SU-DHL-6 (cell line): Measurements from ENCODE around the gene RAC2.

ENCODE experiments used
- H2AFZ ChIP-seq: fragments of 200-600 bp; sonication (generic); 2 replicates; pipeline ENCODE4 v1.6.1; 2014; ENCODE audit warnings: low read depth, mild to moderate bottlenecking, moderate library complexity, mixed read lengths, antibody characterized with exemption, low read length; ENCODE audit not compliant: severe bottlenecking
- H3F3A ChIP-seq: fragments of 200-600 bp; shearing (Covaris generic); 2 replicates; pipeline ENCODE4 v1.6.0; 2016; ENCODE audit warnings: antibody characterized with exemption, mild to moderate bottlenecking; ENCODE audit not compliant: insufficient read depth
- H3K27ac ChIP-seq: fragments of 200-600 bp; sonication (generic); 2 replicates; pipeline ENCODE4 v1.5.1; 2016; ENCODE audit warnings: low read depth, mild to moderate bottlenecking, low read length, moderate library complexity, mixed read lengths
- H3K27me3 ChIP-seq: fragments of 200-600 bp; sonication (generic), shearing (Covaris generic); 2 replicates; pipeline ENCODE4 v1.6.0; 2014; ENCODE audit warnings: mild to moderate bottlenecking, low read length
- H3K36me3 ChIP-seq: fragments of 200-600 bp; sonication (generic); 2 replicates; pipeline ENCODE4 v1.6.1; 2014; ENCODE audit warnings: mild to moderate bottlenecking, low read length, mixed read lengths
- H3K4me2 ChIP-seq: fragments of 300-600, 200-600 bp; shearing (Covaris generic), sonication (generic); 2 replicates; pipeline ENCODE4 v1.6.0; 2014; ENCODE audit warnings: low read length, low read depth, mild to moderate bottlenecking; ENCODE audit not compliant: poor library complexity, severe bottlenecking
- H3K4me3 ChIP-seq: fragments of 200-600 bp; sonication (generic); 2 replicates; pipeline ENCODE4 v1.5.1; 2014; ENCODE audit warnings: antibody characterized with exemption, low read length, mild to moderate bottlenecking, mixed read lengths; ENCODE audit not compliant: insufficient read depth, poor library complexity, severe bottlenecking
- H3K79me2 ChIP-seq: fragments of 200-600 bp; sonication (generic); 2 replicates; pipeline ENCODE4 v1.6.1; 2014; ENCODE audit warnings: mild to moderate bottlenecking, low read length, moderate library complexity; ENCODE audit not compliant: insufficient read depth
- H3K9ac ChIP-seq: fragments of 200-600 bp; sonication (generic); 2 replicates; pipeline ENCODE4 v1.7.0; 2014; ENCODE audit warnings: mild to moderate bottlenecking, low read length
- H3K9me2 ChIP-seq: fragments of 200-600 bp; sonication (generic); replicated peaks from 2 replicates; pipeline ENCODE4 v1.6.1; 2014; ENCODE audit warnings: low read length; ENCODE audit not compliant: insufficient read depth
- H3K9me3 ChIP-seq: fragments of 200-600 bp; sonication (generic); 2 replicates; pipeline ENCODE4 v1.6.1; 2014; ENCODE audit warnings: low read length, mixed read lengths; ENCODE audit not compliant: insufficient read depth
- H4K20me1 ChIP-seq: fragments of 200-600 bp; sonication (generic); 2 replicates; pipeline ENCODE4 v1.6.1; 2014; ENCODE audit warnings: low read depth, mild to moderate bottlenecking, antibody characterized with exemption, low read length, moderate library complexity, mixed read lengths
- CTCF ChIP-seq: fragments of 200-600 bp; sonication (generic); IDR thresholded peaks from one replicate; pipeline ENCODE4 v1.5.1; 2017; ENCODE audit warnings: antibody characterized with exemption, mild to moderate bottlenecking, low read length, moderate library complexity; ENCODE audit not compliant: insufficient read depth, poor library complexity, severe bottlenecking
- EZH2phosphoT487 ChIP-seq: fragments of 200-600 bp; sonication (generic), shearing (Covaris generic); conservative IDR thresholded peaks from 2 replicates; pipeline ENCODE4 v1.6.1; 2018; ENCODE audit warnings: mild to moderate bottlenecking, antibody characterized with exemption, low read length, moderate library complexity, mixed read lengths

RAC2 gene

GRCh38 chr22:37229805-37230672, 14.0 kb downstream of the RAC2 start:
- Histone ChIP-seq H3K27me3 (no peaks in the 10 kb centered on the region), H3K4me3 (no peak overlapping the region), H3K79me2 (peaks cover 7% of the 10 kb centered on the region; the same call in 1 of the 2 replicates), H3K9me2 (no peaks in the 10 kb centered on the region), H3K9ac (peak overlapping the region; percentile 68), H3K4me2 (peak overlapping the region; percentile 54), H3K27ac (peak overlapping the region; percentile 88), H3K36me3 (0 out of 2 replicates have a peak, but pooled peaks cover 3% of the 10 kb centered on the region), H3F3A (peaks cover 7% of the 10 kb centered on the region), H4K20me1 (no peaks in the 10 kb centered on the region), H2AFZ (no peak overlapping the region), H3K9me3 (no peaks in the 10 kb centered on the region)
- TF ChIP-seq EZH2phosphoT487 (no peak), CTCF (no peak)

- Histone ChIP-seq H4K20me1 (no peaks in the 10 kb centered on the region), H3K9me2 (no peaks in the 10 kb centered on the region), H3K4me2 (peak overlapping the region; percentile 54), H3K27me3 (no peaks in the 10 kb centered on the region), H3K27ac (peak overlapping the region; percentile 88), H3F3A (peaks cover 10% of the 10 kb centered on the region), H3K4me3 (no peak overlapping the region), H3K9me3 (no peaks in the 10 kb centered on the region), H2AFZ (no peak overlapping the region), H3K79me2 (peaks cover 7% of the 10 kb centered on the region; the same call in 1 of the 2 replicates), H3K9ac (peak overlapping the region; percentile 68), H3K36me3 (0 out of 2 replicates have a peak, but pooled peaks cover 5% of the 10 kb centered on the region)
- TF ChIP-seq EZH2phosphoT487, result no peak
- TF ChIP-seq CTCF, result no peak
These were observed 14.9 kb downstream of the RAC2 start for GRCh38 chr22:37229012-37229804.

- H3K36me3 ChIP-seq, result 0 out of 2 replicates have a peak, but pooled peaks cover 5% of the 10 kb centered on the region
- no peaks in the 10 kb centered on the region for H3K9me3 ChIP-seq
- H3K9me2 ChIP-seq, result no peaks in the 10 kb centered on the region
- H3K27me3 ChIP-seq, result no peaks in the 10 kb centered on the region
- TF ChIP-seq EZH2phosphoT487 (no peak), CTCF (no peak)
- H3K27ac ChIP-seq, result no peak overlapping the region
- no peak overlapping the region for H3K9ac ChIP-seq
- no peak overlapping the region for H3K4me3 ChIP-seq
- no peak overlapping the region for H2AFZ ChIP-seq
- H3K4me2 ChIP-seq, result no peak overlapping the region
- no peaks in the 10 kb centered on the region for H4K20me1 ChIP-seq
- H3F3A ChIP-seq, result peaks cover 15% of the 10 kb centered on the region
- peaks cover 7% of the 10 kb centered on the region; the same call in 1 of the 2 replicates for H3K79me2 ChIP-seq
These were observed 15.7 kb downstream of the RAC2 start for GRCh38 chr22:37228106-37229011.
